ENCODE measurements around the gene ACAP3.
"Not testable (repeated sequence)": the region's sequence is repeated elsewhere in the genome, so short reads cannot be mapped to it uniquely, and the experiment has no call there.

Gene ACAP3

GRCh38 chr1:1248009-1248913 is 59.5 kb downstream of the ACAP3 start:
- not testable (repeated sequence) for DNase-seq (ENCODE audit: extremely low read depth in 1 of 2, low read depth in 1 of 2)

DNA sequence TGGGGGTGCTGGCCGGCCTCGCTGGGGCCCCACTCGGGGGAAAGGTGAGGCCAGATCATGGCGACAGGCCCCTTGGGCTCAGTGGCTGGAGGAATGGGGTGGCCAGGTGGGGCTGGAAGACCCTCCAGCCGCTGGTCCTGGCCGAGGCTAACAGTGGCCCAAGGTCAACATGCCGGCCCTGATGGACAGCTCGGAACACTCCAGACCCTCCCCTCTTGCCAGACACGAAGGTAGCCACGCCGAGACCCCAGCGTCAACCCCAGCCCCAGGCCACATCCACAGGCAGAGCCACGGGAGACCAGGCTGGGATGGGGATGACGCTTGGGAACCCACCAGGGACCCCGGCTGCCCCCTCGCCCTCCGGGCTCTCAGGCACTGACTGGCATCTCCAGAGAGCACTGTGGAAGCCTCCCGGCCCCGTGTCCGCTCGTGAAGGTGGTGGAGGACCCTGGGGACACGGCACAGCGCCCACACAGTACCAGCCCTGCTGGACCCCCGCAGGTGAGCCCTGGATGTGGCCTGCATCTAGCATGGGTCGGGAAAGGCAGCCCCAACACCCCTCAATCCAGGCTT is 60.3 kb downstream of the ACAP3 start:
- DNase-seq (ENCODE audit: extremely low read depth in 1 of 2, low read depth in 1 of 2) = no peak

DNA sequence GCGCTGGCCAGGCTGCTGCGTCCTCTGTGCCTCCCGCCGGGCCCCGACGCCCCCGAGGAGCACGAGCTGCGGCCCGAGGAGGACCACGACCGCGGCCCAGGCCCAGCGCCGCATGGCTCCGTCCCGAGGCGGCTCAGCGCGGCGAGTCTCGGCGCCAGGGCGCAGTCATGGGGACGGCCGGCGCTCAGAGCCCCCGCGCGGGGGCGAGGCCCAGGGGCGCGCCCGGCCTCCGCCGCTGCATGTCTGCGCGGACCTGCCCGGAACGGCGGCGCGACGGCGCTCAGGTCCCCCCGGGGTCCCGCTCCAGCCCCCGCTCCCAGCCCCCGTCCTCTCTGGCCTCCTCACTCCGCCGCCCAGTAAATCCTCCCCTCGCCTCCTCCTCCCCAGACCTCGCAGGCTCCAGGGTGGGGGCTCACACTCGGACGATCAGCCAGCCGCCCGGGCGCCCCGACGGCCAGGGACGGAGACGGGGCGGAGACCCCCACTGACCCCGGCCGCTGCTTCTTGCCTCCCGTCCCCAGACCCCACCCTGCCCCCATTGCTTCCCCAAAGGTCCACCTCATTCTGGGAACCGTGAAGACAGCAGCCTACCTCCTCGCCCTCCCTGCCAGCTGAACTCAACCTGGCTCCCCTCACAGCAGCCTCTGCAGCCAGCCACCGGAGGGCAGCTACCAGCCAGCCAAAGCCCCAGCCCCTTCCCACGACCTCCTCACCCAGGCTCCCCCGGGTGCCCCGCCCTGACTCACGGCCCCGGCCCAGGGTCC is 61.0 kb downstream of the ACAP3 start, which contains the start of gene C1QTNF12:
C1QTNF12 (minus strand) TSS at position 146 of the 764 bp plus-strand sequence; CDS start at position 114, 32 bp downstream.
- no peak for DNase-seq (ENCODE audit: extremely low read depth in 1 of 2, low read depth in 1 of 2)

GRCh38 chr1:1245817-1246576 is 61.7 kb downstream of the ACAP3 start:
- DNase-seq (ENCODE audit: extremely low read depth in 1 of 2, low read depth in 1 of 2) = no peak

GRCh38 chr1:1245178-1245816 is 62.4 kb downstream of the ACAP3 start:
- no peak for DNase-seq (ENCODE audit: extremely low read depth in 1 of 2, low read depth in 1 of 2)

- no peak for DNase-seq (ENCODE audit: extremely low read depth in 1 of 2, low read depth in 1 of 2)
These were observed 63.4 kb downstream of the ACAP3 start for GRCh38 chr1:1244192-1244811.

GRCh38 chr1:1243807-1244191 is 63.9 kb downstream of the ACAP3 start:
- no peak for DNase-seq (ENCODE audit: extremely low read depth in 1 of 2, low read depth in 1 of 2)

- DNase-seq (ENCODE audit: extremely low read depth in 1 of 2, low read depth in 1 of 2) = no peak
These were observed 64.5 kb downstream of the ACAP3 start for GRCh38 chr1:1243266-1243660.

- no peak for DNase-seq (ENCODE audit: extremely low read depth in 1 of 2, low read depth in 1 of 2)
These were observed 65.1 kb downstream of the ACAP3 start for GRCh38 chr1:1242461-1243265.

All from stimulated activated CD8-positive, alpha-beta memory T cell treated with anti-CD3 and anti-CD28 coated beads, Interleukin-7, amount 100 ng/mL, for 48 hours (primary cell).